Pericardium fibroblast (primary cell): ENCODE measurements around the gene NMUR2. TPM values are rescaled to one million over a fixed set of nuclear protein-coding genes. Genes with fewer than 3 reads are reported as not detected.

Experiments used
- total RNA-seq: library from RNA; depleted of rRNA; stranded (reverse); fragments of >200 nt; gene quantifications from 2 replicates; pipeline ENCODE4 v1.2.3, GENCODE V29; 2015

Gene NMUR2
- total RNA-seq: not detected in 2 replicates

GRCh38 chr5:152405145-152405544 lies at the start of gene NMUR2:
Gene NMUR2, minus strand, starts transcription at chr5:152405279. Its CDS starts 166 bp downstream, at chr5:152405113.

